Measurements from ENCODE around the gene LTO1.

LTO1 gene

DNA sequence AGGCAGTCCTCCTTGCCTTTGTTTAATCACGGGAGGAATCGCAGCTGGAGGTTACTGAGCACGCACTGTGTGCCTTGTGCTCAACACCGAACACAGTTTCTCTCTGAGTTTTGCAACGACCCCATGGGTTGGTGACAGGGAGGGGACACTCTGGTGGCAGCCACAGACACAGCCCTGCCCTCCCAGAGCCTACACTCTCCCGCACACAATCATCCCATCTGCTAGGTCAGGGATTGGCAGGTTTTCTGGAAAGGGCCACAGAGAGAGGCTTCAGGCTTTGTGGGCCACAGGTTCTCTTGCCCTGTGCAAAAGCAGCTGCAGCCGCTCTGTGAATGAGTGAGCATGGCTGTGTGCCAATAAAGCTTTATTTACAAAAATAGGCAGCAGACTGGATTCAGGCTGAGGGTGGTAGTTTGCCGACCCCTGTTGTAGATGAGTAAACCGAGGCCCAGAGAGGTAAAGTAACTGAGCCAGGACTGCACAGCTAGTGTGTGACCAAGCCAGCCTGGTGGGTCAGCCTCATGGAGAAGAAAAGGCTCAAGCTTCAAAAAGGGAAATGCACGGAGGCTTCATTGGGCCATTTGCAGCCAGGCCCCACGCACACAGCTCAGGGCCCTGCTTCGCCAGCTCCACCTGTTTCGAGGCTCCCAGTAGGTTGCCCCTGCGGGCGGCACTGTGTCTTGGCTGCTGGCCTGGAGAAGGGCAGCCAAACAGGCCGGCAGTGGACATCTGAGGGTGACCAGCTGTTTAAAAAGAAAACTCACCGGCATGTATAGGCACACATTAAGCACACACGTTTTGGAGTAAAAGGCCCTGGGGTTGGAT, 16.3 kb downstream of the LTO1 start:
- Mint-ChIP-seq H3K9me3 (no peaks in the 10 kb centered on the region), H3K4me1 (no peaks in the 10 kb centered on the region), H3K36me3 (peaks cover under 1% of the 10 kb centered on the region), H3K27ac (no peak overlapping the region), H3K27me3 (no peaks in the 10 kb centered on the region), H3K4me3 (no peak overlapping the region)

DNA sequence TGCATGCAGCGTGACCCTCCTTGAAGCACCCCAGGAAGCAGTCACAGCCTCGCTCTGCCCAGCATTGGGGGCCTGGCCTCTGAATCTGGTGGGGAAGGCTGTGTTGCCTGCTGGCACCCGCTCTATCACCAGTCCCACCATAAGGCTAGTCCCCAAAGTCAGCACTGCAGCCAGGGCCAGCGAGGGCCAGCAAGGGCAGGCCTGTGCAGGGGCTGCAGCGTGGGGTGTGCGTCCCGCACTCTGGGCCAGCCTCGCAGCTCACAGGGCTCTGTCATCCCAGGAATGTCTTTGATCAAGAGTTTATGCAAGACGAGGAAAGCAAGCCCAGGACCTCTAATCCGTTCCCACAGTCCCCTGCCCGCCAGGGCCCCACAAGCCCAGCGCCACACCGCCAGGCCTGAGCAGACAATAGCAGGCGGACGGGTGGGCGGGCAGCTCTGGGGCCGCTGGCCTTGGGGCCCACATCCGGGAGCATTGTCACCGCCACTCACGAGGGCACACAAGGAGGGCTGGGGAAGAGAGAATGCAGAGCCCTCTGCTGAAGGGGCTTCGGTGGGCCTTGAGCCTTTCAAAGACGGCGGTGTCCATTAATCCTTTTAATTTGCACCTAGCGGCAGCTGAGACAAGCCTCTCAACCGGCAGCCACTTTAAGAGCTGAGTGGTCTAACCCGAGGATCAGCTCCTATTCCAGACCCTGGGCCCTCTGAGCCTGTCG, 17.1 kb downstream of the LTO1 start:
- Mint-ChIP-seq H3K36me3 (no peaks in the 10 kb centered on the region), H3K27ac (no peak overlapping the region), H3K4me3 (no peak overlapping the region), H3K9me3 (no peaks in the 10 kb centered on the region), H3K4me1 (no peaks in the 10 kb centered on the region), H3K27me3 (no peaks in the 10 kb centered on the region)

DNA sequence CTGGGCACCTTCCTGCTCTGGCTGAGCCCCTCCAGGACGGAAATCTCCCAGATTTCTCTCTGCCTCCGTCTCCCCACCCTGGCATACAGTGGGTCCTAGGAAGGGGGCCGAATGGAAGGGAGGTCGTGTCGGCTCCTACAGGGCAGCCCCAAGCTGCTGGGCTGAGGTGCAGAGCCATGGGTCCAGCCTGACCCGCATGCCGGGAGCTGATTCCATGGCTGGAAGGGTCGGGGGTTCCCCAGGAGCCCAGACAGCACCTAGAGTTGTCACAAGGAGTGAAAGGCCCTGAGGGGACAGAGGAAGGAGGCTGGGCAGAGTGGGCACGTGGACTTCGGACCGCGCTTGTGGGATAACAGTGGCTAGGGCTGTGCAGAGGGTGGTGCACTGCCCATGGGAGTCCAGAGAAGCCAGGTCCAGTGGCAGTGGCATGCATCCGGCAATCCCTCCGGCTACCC, 17.7 kb downstream of the LTO1 start:
- no peaks in the 10 kb centered on the region for H3K9me3 Mint-ChIP-seq
- no peaks in the 10 kb centered on the region for H3K4me1 Mint-ChIP-seq
- H3K36me3 Mint-ChIP-seq = no peaks in the 10 kb centered on the region
- H3K27me3 Mint-ChIP-seq = no peaks in the 10 kb centered on the region
- no peak overlapping the region for H3K4me3 Mint-ChIP-seq
- no peak overlapping the region for H3K27ac Mint-ChIP-seq

DNA sequence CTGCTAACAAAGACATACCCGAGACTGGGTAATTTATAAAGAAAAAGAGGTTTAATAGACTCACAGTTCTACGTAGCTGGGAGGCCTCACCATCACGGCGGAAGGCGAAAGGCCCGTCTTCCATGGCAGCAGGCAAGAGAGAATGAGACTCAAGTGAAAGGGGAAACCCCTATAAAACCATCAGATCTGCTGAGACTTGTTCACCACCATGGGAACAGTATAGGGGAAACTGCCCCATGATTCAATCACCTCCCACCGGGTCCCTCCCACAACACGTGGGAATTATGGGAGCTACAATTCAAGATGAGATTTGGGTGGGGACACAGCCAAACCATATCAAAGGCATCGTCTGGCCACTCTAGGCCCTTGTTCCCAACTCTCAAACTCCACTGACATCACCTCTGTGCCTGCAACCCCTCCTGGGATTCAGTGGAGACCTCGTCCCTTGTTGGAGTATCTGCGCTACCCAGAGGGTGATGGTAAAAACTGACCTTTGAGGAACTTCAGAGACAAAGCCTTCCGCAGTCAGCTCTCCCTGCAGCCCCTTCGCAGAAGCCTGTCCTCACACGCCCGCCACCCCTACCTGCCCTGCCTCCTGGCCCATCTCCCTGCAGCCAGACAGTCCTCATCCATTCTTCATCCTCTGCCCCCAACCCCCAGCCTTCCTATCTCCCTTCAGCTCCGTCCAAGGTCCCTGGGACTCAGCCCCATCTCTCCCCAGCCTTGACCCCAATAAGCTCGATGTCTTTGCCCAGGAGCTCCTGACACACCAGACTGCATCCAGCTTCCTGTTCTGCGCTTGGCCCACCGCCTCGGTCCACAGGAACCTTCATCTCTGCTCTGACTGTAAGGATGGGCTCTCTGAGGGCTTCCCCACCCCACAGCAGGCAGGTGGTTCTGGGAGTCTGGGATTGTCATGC, 18.4 kb downstream of the LTO1 start:
- no peaks in the 10 kb centered on the region for H3K27me3 Mint-ChIP-seq
- no peaks in the 10 kb centered on the region for H3K4me1 Mint-ChIP-seq
- H3K27ac Mint-ChIP-seq = no peak overlapping the region
- no peak overlapping the region for H3K4me3 Mint-ChIP-seq
- H3K36me3 Mint-ChIP-seq = no peaks in the 10 kb centered on the region
- no peaks in the 10 kb centered on the region for H3K9me3 Mint-ChIP-seq

DNA sequence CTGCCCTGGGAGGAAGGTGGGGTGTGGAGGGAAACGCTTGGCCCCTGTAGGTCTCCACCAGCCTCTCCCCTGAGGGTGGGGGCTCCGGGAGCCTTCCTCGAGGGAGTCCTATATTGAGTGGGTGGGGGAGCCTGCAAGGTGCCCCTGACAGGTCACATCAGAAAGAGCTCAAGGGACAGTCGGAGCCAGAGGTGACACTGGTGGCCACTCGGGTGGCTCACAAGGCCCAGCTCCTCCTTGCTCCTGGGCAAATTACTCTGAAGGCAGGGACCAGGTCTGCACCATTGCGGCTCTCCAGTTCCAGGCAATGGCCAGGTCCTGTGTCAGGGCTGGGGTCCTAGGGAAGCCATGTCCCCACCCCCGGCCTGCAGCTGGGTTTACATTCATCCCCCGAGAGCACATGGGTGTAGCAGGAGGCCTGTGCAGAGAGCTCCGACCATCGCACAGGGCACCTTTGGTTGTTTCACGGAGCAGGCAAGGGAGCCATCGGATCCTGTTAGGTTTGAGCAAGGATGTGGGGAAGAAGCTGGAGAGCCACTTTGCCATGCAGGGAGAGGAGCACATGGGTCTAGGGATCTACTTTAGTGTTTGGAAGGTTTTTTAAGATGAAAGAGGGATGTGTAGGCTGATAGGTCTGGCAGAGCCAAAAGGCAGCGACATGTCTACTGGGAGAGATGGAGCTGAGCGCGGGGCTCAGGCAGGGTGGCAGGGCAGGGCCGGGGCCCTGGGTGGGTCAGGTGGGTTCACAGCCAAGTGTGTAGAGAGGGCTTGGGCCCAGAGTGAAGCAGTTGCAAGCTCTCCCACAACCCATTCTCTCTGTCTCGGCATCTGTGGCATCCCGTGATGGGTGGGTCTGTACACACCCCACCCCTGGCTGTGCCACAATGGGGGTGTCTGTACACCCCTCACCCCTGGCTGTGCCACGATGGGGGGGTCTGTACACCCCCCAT, 19.4 kb downstream of the LTO1 start:
- no peak overlapping the region for H3K4me3 Mint-ChIP-seq
- H3K4me1 Mint-ChIP-seq = no peaks in the 10 kb centered on the region

DNA sequence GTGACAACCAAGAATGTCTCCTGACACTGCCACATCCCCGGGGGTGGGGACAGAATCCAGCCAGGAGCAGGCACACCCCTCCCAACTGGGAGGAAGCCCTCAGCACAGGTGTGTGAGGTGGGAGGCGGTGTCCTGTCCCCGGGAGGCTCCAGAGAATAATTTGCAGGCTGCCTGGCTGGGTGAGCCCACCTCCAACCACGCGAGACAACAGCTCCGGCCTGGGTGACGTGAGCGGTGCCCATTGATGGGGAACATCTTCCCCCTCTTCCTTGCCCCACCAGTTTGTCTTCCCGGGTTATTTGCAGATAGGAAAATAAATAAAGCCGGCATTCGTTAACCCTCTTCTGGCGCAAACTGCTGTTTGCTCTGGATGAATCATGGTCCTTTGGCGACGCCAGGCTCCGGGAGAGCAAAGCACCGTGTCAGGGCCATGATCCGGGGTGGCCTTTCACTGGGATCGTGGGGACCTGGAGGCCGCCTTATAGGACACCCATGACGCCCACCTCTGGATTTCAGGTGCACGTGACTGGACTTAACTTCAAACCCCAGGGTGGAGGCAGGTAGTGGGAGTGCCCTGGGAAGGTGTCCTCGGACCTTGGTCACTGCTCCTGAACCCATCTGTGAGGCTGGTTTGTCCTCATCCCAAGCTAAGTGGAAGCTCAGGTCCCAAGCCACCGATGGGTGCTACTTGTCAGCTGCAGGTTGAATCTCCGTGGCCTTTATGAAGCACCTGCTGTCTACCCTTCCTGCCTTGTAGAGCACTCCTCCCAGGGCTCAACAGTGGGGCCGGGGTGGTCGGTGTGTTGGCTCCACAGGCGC, 20.3 kb downstream of the LTO1 start:
- no peak overlapping the region for H3K4me3 Mint-ChIP-seq
- H3K27ac Mint-ChIP-seq = no peak overlapping the region
- H3K9me3 Mint-ChIP-seq = no peaks in the 10 kb centered on the region
- no peaks in the 10 kb centered on the region for H3K27me3 Mint-ChIP-seq
- peaks cover 2% of the 10 kb centered on the region for H3K36me3 Mint-ChIP-seq
- no peaks in the 10 kb centered on the region for H3K4me1 Mint-ChIP-seq

More for the DNA sequence above, 19.4 kb downstream of the LTO1 start:
- H3K36me3 Mint-ChIP-seq = peaks cover 2% of the 10 kb centered on the region
- no peaks in the 10 kb centered on the region for H3K27me3 Mint-ChIP-seq
- H3K9me3 Mint-ChIP-seq = no peaks in the 10 kb centered on the region
- H3K27ac Mint-ChIP-seq = no peak overlapping the region

DNA sequence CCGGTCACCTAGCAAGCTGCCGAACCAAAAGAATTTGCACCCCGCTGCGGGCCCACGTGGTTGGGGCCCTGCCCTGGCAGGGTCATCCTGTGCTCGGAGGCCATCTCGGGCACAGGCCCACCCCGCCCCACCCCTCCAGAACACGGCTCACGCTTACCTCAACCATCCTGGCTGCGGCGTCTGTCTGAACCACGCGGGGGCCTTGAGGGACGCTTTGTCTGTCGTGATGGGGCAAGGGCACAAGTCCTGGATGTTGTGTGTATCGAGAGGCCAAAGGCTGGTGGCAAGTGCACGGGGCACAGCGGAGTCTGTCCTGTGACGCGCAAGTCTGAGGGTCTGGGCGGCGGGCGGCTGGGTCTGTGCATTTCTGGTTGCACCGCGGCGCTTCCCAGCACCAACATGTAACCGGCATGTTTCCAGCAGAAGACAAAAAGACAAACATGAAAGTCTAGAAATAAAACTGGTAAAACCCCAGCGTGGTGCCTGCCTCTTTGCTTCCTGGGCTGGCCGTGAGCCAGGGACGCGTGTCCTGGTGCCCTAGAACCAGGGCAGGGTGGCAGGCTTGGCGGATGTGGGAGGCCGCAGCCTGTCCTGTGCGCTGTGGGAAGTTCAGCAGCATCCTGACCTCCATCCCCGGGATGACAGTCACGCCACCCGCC, 21.0 kb downstream of the LTO1 start:
- Mint-ChIP-seq H3K36me3 (peaks cover 2% of the 10 kb centered on the region), H3K9me3 (no peaks in the 10 kb centered on the region), H3K4me1 (no peaks in the 10 kb centered on the region), H3K4me3 (no peak overlapping the region), H3K27ac (no peak overlapping the region), H3K27me3 (no peaks in the 10 kb centered on the region)

DNA sequence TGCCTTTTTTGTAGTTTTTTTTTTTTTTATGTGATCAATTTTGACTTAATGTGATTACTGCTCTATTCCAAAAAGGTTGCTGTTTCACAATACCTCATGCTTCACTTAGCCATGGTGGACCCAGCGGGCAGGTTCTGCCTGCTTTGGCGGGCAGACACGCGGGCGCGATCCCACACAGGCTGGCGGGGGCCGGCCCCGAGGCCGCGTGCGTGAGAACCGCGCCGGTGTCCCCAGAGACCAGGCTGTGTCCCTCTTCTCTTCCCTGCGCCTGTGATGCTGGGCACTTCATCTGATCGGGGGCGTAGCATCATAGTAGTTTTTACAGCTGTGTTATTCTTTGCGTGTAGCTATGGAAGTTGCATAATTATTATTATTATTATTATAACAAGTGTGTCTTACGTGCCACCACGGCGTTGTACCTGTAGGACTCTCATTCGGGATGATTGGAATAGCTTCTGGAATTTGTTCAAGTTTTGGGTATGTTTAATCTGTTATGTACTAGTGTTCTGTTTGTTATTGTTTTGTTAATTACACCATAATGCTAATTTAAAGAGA, 21.7 kb downstream of the LTO1 start:
- H3K27me3 Mint-ChIP-seq = no peaks in the 10 kb centered on the region
- peaks cover 2% of the 10 kb centered on the region for H3K36me3 Mint-ChIP-seq
- no peaks in the 10 kb centered on the region for H3K4me1 Mint-ChIP-seq
- H3K4me3 Mint-ChIP-seq = no peak overlapping the region
- H3K27ac Mint-ChIP-seq = no peak overlapping the region
- no peaks in the 10 kb centered on the region for H3K9me3 Mint-ChIP-seq

DNA sequence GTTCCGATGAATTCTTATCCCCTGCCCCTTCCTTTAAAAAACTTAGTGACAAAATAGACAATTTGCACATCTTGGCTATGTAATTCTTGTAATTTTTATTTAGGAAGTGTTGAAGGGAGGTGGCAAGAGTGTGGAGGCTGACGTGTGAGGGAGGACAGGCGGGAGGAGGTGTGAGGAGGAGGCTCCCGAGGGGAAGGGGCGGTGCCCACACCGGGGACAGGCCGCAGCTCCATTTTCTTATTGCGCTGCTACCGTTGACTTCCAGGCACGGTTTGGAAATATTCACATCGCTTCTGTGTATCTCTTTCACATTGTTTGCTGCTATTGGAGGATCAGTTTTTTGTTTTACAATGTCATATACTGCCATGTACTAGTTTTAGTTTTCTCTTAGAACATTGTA, 22.2 kb downstream of the LTO1 start:
- Mint-ChIP-seq H3K4me1 (no peaks in the 10 kb centered on the region), H3K4me3 (no peak overlapping the region), H3K36me3 (peaks cover 2% of the 10 kb centered on the region), H3K9me3 (no peaks in the 10 kb centered on the region), H3K27ac (no peak overlapping the region), H3K27me3 (no peaks in the 10 kb centered on the region)

DNA sequence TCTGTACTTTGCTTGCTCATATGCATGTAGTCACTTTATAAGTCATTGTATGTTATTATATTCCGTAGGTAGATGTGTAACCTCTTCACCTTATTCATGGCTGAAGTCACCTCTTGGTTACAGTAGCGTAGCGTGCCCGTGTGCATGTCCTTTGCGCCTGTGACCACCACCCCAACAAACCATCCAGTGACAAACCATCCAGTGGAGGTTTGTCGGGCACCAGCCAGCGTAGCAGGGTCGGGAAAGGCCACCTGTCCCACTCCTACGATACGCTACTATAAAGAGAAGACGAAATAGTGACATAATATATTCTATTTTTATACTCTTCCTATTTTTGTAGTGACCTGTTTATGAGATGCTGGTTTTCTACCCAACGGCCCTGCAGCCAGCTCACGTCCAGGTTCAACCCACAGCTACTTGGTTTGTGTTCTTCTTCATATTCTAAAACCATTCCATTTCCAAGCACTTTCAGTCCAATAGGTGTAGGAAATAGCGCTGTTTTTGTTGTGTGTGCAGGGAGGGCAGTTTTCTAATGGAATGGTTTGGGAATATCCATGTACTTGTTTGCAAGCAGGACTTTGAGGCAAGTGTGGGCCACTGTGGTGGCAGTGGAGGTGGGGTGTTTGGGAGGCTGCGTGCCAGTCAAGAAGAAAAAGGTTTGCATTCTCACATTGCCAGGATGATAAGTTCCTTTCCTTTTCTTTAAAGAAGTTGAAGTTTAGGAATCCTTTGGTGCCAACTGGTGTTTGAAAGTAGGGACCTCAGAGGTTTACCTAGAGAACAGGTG, 23.1 kb downstream of the LTO1 start:
- H3K4me3 Mint-ChIP-seq = no peak overlapping the region

DNA sequence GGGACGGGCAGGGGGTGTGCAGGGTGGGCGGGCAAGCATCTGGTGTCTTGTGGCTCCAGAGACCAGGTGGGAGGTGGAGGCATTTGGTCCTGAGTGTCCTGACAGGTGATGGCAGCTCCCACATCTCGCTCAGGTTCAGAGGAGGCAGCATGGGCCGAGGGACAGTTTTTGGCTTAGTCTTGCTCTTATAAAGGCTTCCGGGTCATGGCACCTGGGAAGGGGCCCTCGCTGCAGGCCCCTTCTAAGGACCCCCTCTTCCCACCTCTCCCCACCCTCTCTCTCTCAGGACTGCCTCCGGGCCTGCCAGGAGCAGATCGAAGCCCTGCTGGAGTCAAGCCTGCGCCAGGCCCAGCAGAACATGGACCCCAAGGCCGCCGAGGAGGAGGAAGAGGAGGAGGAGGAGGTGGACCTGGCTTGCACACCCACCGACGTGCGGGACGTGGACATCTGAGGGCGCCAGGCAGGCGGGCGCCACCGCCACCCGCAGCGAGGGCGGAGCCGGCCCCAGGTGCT, 24.3 kb downstream of the LTO1 start:
- Mint-ChIP-seq H3K27ac (no peak overlapping the region), H3K27me3 (no peaks in the 10 kb centered on the region), H3K36me3 (peaks cover 2% of the 10 kb centered on the region), H3K4me3 (no peak overlapping the region), H3K4me1 (no peaks in the 10 kb centered on the region), H3K9me3 (no peaks in the 10 kb centered on the region)

More for the DNA sequence above, 23.1 kb downstream of the LTO1 start:
- Mint-ChIP-seq H3K27me3 (no peaks in the 10 kb centered on the region), H3K36me3 (peaks cover 2% of the 10 kb centered on the region), H3K4me1 (no peaks in the 10 kb centered on the region), H3K27ac (no peak overlapping the region), H3K9me3 (no peaks in the 10 kb centered on the region)

DNA sequence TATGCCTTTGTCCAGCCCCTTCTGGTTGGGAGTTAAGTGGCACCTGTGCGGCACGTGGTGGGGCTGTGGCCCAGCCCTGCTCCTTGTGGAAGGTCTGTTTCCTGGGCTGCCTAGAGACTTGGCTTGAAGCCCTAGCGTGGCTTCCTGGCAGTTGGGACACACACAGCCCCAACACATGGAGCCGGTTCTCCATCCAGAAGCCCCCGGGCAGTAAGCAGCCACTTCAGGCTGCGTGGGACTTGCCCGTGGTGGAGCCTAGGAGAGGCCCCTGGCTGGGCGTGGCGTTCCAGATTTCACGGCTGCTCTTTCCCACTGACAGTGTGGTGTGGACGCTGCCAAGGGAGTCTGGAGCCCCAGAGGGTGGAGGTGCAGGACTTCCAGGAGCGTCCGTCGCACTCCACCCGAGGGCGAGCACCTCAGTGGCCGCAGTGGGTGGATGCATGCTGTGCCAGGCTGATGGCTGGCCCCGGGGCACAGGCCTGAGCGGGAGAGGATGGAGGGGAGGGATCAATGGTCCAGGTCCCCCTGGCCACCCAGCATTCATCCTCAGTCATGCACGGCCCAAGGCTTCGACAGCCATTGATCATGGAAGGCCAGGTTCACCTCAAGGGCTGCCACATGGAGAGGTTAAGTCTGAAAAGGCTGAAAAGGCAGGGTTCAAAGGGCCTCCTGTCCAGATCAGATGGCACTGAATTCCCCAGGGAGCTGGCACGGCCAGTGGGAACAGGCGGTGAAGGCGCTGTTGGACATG, 24.9 kb downstream of the LTO1 start:
- Mint-ChIP-seq H3K4me3 (no peak overlapping the region), H3K27ac (no peak overlapping the region), H3K27me3 (no peaks in the 10 kb centered on the region), H3K4me1 (no peaks in the 10 kb centered on the region), H3K9me3 (no peaks in the 10 kb centered on the region), H3K36me3 (peaks cover 2% of the 10 kb centered on the region)
